22Rv1 (cell line): Measurements from ENCODE around the gene FAHD1.

Source experiments
- CTCF ChIP-seq: fragments of 450-650 bp; IDR thresholded peaks from 2 replicates; pipeline ENCODE4 v1.5.1; 2017; ENCODE audit warnings: mild to moderate bottlenecking
- ZFX ChIP-seq: fragments of 450-650 bp; IDR thresholded peaks from 2 replicates; pipeline ENCODE4 v1.6.1; 2017; ENCODE audit warnings: antibody characterized with exemption, borderline replicate concordance

- TF ChIP-seq CTCF (no peak), ZFX (no peak)
These were observed 3.2 kb upstream of the FAHD1 start for GRCh38 chr16:1823821-1824220.
